Activated gamma-delta T cell treated with Interleukin-2 at 50 U/mL for 16 hours (primary cell): ENCODE results near the gene DDIT4.
A peak's percentile ranks its signal among the peaks of the same experiment; 100 is the strongest.
"Not testable (repeated sequence)": the region's sequence is repeated elsewhere in the genome, so short reads cannot be mapped to it uniquely, and the experiment has no call there.

Experiments
- DNase-seq: peaks from one replicate; pipeline ENCODE4 v3.0.0-alpha.2; 2020

Gene DDIT4

DNA sequence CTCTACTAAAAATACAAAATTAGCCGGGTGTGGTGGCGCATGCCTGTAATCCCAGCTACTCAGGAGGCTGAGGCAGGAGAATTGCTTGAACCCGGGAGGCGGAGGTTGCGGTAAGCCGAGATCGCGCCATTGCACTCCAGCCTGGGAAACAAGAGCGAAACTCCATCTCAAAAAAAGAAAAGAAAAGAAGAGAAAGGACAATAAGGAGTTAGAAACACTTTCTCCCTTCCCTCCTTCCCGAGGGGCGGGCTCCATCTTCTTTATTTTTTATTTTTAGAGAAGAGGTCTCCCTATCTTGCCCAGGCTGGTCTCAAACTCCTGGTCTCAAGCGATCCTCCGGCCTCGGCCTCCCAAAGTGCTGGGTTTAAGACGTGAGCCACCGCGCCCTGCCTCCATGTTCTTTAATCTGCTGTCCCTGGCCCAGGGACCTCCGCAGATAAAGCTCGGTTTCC lies 23.1 kb downstream of the DDIT4 start:
- not testable (repeated sequence) for DNase-seq

DNA sequence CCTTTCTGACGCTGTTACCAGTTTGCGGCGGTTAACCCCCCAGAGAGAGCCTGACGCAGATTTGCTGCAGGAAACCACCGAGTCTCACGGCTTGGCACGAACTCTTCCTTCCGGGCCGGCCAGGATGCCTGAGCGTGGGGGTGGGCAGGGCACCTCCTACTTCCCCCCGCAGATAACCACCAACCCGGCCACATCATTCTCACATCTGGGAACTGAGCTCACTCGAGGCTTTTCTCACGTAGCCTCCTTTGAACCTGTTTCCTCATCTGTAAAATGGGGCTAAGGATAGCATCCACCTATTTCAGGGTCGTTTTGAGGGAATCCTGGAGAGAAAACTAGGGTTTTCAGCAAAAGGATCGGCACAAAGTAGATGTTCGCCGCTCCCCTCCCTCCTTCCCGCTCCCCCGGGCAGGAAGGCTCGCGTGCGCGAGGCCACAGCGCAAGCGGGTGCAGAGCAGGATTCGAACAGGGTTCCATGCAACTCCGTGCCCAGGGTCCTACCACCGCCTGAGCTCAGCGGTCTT lies 23.6 kb downstream of the DDIT4 start:
- peak; percentile 94 for DNase-seq

DNA sequence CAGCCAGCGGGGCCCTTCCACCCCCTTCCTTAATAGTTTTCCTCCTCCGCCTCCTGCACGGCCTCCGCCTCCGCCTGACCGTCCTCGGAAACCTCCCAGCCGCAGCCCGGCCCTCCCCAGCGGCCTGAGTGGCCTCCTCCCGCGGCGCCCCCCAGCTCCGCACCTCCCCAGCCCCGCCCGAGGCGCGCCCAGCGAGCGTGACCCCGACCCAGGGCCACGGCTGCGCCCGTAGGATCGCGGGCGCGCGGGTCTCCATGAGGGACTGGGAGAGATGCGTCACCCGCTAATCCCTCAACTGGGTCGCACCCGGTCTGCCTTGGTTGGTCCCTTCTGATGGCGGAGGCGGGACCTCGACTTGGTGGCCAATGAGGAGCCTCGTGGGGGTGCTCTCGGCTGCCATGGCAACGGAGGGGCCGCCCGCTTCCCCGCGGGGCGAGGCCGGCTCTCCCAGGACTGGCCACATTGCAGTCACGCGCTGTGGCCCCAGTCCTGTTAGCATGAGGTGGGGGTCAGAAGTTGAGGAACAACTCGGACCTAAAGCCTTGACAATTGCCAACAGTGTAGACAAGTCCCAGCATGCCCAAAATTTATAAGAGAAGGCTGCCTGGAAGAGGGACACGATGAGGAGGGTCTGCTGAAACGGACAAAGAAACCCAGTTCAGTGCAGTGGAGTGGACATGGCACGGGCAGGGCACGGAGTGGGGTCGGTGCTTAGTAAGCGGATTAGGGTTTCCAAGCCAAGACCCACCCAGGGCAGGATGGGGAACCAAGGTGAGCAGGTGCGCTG lies 24.3 kb downstream of the DDIT4 start:
- DNase-seq = peak; percentile 80

DNA sequence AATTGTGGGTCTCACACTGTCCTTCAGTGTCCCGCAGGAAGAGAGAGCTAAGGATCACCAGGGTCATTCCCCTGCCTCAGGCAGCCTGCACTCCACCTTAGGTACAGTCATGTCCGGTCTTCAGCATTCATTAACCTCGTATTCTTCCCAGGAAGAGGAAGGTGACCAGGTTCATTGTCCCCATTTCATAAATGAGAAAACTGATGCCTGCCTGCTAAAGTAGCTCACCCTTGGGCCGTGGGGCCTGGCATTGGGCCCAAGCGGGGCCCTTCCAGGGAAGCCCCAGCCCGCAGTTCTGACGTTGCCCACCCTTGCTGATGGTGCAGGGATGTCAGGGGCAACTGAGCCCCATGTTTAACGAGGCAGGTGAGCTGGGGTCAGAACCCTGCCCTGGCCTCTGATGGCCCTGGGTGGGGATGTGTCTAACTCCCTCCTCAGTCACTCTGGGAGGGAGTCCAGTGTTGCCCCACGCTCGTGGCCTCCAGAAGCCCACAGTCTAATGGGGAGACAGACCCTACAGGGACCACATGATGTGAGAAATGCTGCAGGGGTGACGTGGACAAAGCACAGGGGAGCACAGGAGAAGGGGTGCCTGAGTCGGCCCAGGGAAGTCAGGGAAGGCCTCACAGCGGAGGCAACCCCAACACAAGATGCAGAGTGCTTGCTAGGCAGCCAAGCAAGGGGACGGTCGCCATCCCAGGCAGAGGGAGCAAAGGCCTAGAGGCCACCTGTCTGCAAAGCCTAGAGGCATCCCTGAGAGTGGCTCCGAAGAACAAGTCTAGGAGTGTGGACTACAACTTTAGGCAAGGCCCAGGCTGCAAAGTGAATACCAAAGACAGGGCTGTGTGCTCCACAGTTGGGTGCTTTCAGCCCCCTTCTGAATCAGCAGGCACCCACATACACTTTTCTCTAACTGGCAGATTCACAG lies 25.1 kb downstream of the DDIT4 start:
- no peak for DNase-seq

DNA sequence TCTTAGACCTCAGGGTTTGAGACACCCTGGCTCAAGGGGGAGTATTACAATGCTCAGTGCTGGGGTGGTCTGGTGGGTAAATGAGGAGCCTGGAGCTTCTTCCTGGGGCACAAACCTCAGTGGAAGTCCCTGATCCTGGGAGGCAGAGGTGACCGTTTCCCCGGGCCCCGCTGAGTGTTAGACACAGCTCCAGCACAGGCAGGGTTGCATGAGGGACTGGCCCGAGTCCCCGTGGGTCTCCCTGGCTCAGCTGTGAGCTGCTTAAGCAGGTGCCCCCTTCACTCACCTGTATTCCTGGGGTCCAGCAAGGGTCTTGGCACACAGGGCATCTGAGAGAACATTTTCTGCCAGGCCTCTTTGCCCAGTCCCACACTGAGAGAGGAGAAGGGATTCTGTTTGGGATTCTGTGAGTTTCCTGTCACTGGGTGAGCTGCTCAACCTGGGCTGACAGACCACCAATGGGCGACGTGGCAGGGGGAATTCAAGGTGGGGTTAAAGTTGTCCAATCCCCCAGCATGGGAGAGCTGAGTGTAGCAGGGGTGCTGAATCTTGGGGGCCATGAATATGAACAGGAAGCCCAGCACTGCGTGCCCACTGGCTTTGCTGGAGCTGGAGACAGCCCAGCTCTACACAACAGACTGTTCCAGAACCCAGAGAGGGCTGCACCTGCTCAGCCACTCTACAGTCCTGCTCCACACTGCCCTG lies 29.9 kb downstream of the DDIT4 start:
- no peak for DNase-seq

DNA sequence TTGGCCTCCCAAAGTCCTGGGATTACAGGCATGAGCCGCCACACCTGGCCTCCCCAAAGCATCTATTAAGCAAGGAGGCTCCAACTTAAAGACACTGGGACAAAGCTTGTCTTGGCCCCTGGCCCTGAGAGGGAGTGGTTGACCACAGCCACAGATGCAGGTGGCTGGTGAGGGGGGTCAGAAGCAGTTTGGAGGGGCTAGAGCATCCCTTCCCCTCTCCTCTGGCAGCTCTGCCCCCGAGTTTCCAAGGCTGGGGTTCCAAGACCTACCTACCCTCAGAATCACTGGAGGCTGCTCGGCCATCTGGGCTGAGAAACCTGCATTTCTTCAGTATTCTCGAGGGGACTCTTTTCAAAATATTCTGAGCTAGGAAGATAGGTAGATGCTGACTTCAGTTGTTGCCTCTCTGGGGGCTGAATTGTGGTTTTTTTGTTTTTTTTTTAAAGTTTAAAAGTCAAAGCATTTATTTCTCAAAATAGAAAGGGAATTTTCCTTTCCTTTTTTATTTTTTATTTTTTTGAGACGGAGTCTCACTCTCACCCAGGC lies 32.6 kb downstream of the DDIT4 start:
- no peak for DNase-seq

DNA sequence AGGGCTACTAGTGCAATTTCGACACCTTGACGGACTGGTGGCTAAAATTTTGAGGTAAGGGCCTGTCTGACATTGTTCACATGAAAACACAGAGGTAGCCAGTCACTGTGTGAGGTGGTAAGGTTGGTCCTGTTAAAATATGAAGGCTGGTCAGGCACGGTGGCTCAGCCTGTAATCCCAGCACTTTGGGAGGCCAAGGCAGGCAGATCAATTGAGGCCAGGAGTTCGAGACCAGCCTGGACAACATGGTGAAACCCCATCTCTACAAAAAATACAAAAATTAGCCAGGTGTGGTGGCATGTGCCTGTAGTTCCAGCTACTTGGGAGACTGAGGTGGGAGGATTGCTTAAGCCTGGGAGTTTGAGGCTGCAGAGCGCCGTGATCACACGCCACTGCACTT lies 34.0 kb downstream of the DDIT4 start:
- not testable (repeated sequence) for DNase-seq

DNA sequence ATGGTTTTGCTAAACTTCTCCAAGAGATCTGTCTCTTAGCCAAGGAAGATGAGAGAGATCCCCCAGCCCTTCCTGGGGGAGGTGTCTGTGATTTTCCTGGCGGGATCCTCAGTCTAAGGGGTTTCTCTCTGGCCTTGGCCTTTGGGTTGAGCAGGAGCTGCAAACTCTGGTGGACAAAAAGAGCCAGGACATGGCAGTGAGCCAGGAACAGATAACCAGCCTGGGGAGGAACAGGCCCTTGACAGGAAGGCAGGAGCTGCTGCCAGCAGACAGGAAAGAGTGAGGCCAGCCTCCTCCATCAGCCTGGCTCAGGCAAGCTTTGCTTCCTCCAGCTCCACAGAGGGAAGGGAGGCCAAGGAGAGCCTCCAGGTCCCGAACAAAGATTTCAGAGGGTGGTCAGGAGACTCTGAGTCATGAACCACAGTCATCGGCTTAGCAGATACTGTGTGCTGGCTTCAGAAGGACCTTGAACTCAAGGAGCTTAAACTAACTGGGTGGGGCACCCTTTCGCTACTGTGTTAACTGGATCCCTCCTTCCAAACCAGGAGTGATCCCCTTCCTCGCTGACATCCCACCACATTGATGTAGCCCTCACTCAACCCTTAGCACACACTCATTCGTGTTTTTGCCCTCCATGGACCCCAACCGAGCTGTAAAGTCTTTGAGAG lies 34.7 kb downstream of the DDIT4 start:
- DNase-seq = no peak

DNA sequence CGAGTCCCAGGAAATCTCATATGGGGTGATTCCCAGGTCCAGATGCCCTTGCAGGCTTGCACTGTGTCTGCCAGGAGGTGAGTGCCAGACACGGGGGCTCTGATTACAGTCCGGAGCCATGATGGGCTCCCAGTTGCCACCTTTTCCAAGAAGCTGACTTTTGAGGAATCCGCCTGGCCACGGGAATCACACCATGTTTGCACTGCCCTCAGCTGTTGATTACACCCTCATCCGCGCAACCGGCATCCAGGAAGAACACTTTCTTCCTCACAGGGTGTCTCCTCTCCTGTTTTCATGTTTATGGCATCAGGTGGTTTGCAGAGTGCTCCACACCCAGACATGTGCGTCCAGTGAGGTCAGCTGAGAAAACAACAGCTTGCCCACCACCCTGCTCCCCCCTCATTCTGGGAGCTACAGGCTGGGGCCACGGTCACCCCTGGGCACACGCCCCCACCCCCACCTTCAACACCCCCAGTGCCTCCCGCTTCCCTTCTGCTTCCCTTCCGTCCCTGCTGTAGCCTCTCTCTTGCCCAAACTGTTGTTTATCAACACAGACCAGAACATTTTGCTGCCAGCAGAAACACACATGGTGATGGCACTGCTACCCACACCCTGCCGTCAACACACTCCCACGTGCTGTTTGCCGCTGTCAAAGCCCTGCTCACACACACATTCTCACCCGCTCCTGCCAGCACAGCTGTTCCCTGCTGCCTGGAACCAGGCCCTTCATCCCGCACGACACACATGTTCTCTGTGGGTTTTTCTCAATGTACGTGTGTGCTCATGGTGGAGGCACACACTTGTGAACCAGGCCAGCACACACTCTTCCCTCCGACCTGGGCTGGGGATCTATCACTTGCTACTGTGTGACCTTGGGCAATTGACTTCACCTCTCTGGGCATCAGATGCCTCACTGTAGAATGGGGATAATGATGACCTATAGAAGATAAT lies 35.8 kb downstream of the DDIT4 start:
- DNase-seq = no peak

DNA sequence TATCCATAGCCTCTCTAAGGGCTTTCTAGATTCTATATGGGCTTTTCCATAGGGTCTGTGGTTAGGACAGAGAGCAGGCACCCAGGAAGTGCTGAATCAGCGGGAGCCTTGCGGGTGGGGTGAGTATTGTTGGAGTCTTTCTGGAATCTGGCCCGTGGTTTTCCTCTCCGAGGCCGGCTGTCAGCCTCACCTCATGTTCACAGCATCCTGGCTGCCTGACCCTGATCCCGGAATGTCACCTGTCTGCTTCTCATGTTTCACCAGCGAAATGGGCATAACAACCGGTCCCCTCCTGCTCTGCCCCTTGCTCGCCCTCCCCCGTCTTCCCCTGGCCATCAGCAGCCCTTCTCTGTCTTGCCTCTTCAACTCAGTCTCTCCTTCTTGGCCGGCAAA lies 36.5 kb downstream of the DDIT4 start:
- DNase-seq = no peak

DNA sequence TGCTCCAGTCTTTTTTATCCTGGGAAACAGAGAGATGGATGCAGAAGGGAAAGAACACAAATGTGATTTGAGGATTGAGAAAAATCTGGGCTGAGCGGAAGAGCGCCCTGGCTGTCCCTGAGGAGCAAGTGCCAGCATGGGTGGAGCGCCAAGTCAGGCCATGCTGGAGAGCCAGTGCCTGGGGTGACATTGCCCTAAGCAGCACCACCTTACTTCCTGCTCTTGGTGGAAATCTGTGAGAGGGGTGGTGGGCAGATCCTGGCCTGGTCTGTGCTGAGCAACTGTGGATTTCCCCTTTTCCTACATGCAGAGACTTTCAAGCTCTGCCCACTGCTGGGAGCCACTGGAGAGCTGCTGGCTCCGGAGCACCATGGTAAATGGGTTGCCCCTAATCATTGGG lies 36.9 kb downstream of the DDIT4 start:
- no peak for DNase-seq

DNA sequence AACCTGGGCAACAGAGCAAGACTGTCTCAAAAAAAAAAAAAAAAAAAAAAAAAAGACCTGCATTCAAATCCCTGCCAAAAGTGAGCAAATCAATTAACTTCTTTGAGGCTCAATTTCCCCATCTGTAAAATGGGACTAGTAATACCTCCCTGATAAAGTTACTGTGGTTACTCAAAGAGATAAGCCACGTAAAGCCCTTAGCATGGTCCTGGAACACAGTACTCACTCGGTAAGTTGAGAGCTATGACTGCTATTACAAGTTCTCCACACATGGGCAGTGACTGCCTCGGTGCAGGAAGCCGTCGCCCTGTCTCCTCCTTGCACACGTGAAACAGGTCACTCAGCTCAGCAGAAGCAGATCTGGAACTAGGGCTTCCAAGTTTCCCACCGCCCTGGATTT lies 37.9 kb downstream of the DDIT4 start:
- no peak for DNase-seq

DNA sequence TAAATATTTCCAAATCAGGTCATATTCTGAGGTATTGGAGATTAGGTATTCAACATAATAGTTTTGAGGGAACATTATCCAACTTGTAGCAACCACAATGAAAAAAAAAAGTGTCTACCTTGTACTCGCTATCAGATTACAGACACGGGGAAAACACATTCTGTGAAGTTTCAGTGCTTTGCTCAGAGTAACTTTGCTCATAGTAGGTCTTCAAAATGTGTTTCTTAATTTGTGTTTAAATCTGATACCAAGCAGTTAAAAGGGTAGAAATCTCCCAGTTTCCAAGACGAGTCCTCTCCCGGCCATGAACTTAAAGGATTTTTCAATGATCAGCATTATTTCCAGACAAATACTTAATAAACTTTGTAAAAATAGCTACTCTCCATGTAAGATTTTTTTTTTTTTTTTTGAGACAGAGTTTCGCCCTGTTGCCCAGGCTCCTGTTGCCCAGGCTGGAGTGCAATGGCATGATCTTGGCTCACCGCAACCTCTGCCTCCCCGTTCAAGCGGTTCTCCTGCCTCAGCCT lies 39.2 kb downstream of the DDIT4 start:
- DNase-seq = no peak

DNA sequence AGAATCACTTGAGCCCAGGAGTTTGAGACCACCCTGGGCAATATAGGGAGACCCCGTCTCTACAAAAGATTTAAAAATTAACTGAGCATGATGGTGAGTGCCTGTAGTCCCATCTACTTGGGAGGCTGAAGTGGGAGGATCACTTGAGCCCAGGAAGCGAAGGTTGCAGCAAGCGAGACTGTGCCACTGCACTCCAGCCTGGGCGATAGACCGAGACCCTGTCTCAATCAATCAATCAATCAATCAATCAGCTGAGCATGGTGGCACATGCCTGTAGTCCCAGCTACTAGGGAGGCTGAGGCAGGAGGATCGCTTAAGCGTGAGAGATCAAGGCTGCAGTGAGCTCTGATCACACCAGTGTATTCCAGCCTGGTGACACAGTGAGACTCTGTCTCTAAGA lies 40.5 kb downstream of the DDIT4 start:
- no peak for DNase-seq

DNA sequence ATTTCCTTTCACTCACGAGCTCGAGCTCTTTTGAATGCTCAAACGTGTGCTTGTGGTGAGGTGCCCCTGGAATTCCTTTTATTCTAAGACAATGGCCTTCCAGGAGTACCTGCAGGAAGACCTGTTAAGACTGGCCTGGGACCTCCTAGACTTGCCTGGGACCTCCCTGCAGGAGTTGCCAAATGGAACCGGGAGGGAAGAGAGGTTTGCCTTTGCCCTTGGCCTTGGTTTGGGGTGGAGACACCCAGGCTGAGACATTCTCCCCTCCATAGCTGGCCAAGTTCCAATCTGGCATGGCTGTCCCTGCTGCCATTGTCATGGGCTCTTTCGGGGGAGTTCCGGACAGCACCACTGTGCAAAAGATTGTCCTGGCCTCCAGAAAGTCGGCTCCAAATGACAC lies 41.3 kb downstream of the DDIT4 start:
- DNase-seq = no peak

DNA sequence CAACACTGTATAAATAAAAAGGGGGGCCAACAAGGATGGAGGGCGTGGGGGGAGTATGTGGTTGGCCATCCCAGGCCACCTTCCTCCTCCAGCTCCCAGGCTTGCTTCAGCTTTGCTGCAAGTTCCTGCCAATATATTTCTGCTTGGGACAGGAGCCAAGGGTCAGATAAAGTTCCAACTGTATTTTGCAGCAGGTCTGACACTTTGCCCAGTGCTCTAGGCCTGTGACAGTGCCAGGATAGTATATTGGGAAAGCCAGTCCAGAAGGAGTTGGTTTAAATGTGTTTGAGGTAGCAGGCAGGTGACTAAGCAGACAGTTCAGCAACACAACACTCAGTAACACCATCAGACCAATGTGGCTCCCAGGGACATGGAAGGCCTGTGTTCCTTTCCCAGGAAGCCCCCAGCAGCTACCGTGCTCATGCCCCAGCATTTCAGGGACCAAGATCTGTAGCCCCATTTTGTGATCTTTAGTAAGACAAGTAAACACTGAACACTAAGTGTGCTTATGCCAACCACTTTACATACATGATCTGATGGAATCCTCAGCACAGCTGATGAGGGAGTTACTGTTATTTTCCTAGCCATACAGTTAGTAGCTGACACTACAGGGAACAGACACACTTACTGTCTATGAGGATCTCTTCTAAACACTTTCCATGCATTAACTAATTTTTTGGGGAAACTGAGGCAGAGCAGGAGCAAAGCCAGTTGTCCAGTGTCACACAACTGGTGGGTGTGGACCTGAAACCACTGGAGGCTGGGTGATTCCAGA lies 42.1 kb downstream of the DDIT4 start:
- no peak for DNase-seq

DNA sequence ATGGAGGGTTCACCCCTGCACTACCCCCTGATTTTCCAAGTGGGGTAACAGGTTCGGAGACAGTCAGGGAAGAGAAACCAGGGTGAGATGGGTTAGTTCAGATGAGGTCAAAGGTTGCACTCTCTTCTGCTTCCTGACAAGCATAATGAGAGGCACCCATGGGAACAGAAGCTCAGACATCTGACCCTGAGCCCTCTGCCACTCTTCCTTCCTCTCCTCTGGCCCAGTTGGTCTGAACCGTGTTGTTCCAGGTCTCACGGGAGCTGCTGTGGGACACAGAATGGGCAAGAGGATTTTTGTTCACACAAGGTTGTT lies 42.6 kb downstream of the DDIT4 start:
- no peak for DNase-seq

DNA sequence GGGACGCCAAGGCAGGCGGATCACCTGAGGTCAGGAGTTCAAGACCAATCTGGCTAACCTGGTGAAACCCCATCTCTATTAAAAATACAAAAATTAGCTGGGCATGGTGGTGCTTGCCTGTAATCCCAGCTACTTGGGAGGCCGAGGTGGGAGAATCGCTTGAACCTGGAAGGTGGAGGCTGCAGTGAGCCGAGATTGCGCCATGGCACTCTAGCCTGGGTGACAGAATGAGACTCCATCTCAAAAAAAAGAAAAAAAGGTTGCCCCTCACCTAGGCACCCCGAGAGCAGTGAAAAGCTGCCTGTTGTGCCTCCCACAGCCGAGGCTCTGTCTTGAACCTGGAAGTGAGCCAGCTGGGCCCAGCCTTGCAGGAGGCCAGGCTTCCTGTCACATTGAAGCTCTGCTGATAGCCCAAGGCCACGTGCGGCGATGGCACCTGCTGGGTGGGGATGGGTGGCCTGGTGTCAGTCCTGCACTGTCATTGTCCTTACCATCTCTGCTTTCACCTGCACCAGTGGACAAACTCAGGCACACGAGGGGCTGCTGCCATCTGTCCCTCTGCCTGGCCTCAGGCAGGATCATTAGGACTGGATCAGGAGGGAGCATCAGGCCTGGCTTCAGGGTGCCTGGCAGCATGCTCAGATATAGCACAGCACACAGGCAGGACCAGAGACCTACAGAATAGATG lies 43.2 kb downstream of the DDIT4 start:
- peak; percentile 66 for DNase-seq
